Measurements from ENCODE around the gene ALDH5A1. TPM values are rescaled to one million over a fixed set of nuclear protein-coding genes. Genes with fewer than 3 reads are reported as not detected.

Gene ALDH5A1
- total and polyA plus RNA-seq, 2 donors from 2014 or later, result 10.4 to 11.0 TPM

- Histone ChIP-seq H3K27me3 (ENCODE audit: control insufficient read depth, insufficient read depth, low read length) (no peaks in the 10 kb centered on the region), H3K36me3 (ENCODE audit: control insufficient read depth in 2 of 3, insufficient read depth in 3 of 3, low read length in 3 of 3) (peaks cover 0 to 10% (median 5%) of the 10 kb centered on the region in 3 donors)
- FAIRE-seq, result no peak
Measured at GRCh38 chr6:24535210-24535609, 40.4 kb downstream of the ALDH5A1 start.

GRCh38 chr6:24536466-24536865, 41.7 kb downstream of the ALDH5A1 start:
- intact Hi-C loops (cut with DNase I), result no loop called here
- no peaks in the 10 kb centered on the region for H3K9me3 ChIP-seq (ENCODE audit: control insufficient read depth in 2 of 3, insufficient read depth in 1 of 3, low read length in 3 of 3)
- no peaks in the 10 kb centered on the region for H3K27me3 ChIP-seq (ENCODE audit: control insufficient read depth, insufficient read depth, low read length)
- FAIRE-seq, result no peak
- H3K36me3 ChIP-seq (ENCODE audit: control insufficient read depth in 2 of 3, insufficient read depth in 3 of 3, low read length in 3 of 3), result peaks cover 0 to 10% (median 5%) of the 10 kb centered on the region in 3 donors
- no peak overlapping the region for H3K9ac ChIP-seq (ENCODE audit: low read length in 3 of 3)
- H3K4me3 ChIP-seq (ENCODE audit: low read length in 3 of 3), result no peak overlapping the region
- no peak overlapping the region for H3K27ac ChIP-seq (ENCODE audit: low read depth in 2 of 2, low read length in 2 of 2)
- no peaks in the 10 kb centered on the region for H3K4me1 ChIP-seq (ENCODE audit: control insufficient read depth in 2 of 3, insufficient read depth in 2 of 3, low read depth in 1 of 3, low read length in 3 of 3)
- TF ChIP-seq CTCF (IDR thresholded peaks at IDR 0.05; ENCODE audit: borderline replicate concordance, extremely low read depth, insufficient read depth), result no peak
- no peak for DNase-seq

More at GRCh38 chr6:24535210-24535609, 40.4 kb downstream of the ALDH5A1 start:
- TF ChIP-seq CTCF (IDR thresholded peaks at IDR 0.05; ENCODE audit: borderline replicate concordance, extremely low read depth, insufficient read depth), result no peak
- intact Hi-C loops (cut with DNase I), result no loop called here
- DNase-seq, result no peak
- no peak overlapping the region for H3K4me3 ChIP-seq (ENCODE audit: low read length in 3 of 3)
- no peaks in the 10 kb centered on the region for H3K4me1 ChIP-seq (ENCODE audit: control insufficient read depth in 2 of 3, insufficient read depth in 2 of 3, low read depth in 1 of 3, low read length in 3 of 3)
- no peaks in the 10 kb centered on the region for H3K9me3 ChIP-seq (ENCODE audit: control insufficient read depth in 2 of 3, insufficient read depth in 1 of 3, low read length in 3 of 3)
- no peak overlapping the region for H3K9ac ChIP-seq (ENCODE audit: low read length in 3 of 3)
- no peak overlapping the region for H3K27ac ChIP-seq (ENCODE audit: low read depth in 2 of 2, low read length in 2 of 2)

GRCh38 chr6:24537082-24537699, 42.4 kb downstream of the ALDH5A1 start:
- peaks cover 0 to 10% (median 5%) of the 10 kb centered on the region in 3 donors for H3K36me3 ChIP-seq (ENCODE audit: control insufficient read depth in 2 of 3, insufficient read depth in 3 of 3, low read length in 3 of 3)
- no peak for TF ChIP-seq CTCF (IDR thresholded peaks at IDR 0.05; ENCODE audit: borderline replicate concordance, extremely low read depth, insufficient read depth)
- H3K9me3 ChIP-seq (ENCODE audit: control insufficient read depth in 2 of 3, insufficient read depth in 1 of 3, low read length in 3 of 3), result no peaks in the 10 kb centered on the region
- no peak overlapping the region for H3K4me3 ChIP-seq (ENCODE audit: low read length in 3 of 3)
- H3K4me1 ChIP-seq (ENCODE audit: control insufficient read depth in 2 of 3, insufficient read depth in 2 of 3, low read depth in 1 of 3, low read length in 3 of 3), result no peaks in the 10 kb centered on the region
- H3K27ac ChIP-seq (ENCODE audit: low read depth in 2 of 2, low read length in 2 of 2), result no peak overlapping the region
- H3K9ac ChIP-seq (ENCODE audit: low read length in 3 of 3), result no peak overlapping the region
- intact Hi-C loops (cut with DNase I), result no loop called here
- FAIRE-seq (no peak), DNase-seq (no peak)
- no peaks in the 10 kb centered on the region for H3K27me3 ChIP-seq (ENCODE audit: control insufficient read depth, insufficient read depth, low read length)

All from kidney (tissue), 14 donors.